ENCODE results near the gene CIDEB. TPM values are rescaled to one million over a fixed set of nuclear protein-coding genes. Genes with fewer than 3 reads are reported as not detected.

CIDEB gene
- total and polyA plus RNA-seq, 9 of the 15 experiments (the other 6 are each of a cell fraction or from before 2014, with no cell fraction given), result 0.03 to 0.35 (median 0.09) TPM; not detected in 3

DNA sequence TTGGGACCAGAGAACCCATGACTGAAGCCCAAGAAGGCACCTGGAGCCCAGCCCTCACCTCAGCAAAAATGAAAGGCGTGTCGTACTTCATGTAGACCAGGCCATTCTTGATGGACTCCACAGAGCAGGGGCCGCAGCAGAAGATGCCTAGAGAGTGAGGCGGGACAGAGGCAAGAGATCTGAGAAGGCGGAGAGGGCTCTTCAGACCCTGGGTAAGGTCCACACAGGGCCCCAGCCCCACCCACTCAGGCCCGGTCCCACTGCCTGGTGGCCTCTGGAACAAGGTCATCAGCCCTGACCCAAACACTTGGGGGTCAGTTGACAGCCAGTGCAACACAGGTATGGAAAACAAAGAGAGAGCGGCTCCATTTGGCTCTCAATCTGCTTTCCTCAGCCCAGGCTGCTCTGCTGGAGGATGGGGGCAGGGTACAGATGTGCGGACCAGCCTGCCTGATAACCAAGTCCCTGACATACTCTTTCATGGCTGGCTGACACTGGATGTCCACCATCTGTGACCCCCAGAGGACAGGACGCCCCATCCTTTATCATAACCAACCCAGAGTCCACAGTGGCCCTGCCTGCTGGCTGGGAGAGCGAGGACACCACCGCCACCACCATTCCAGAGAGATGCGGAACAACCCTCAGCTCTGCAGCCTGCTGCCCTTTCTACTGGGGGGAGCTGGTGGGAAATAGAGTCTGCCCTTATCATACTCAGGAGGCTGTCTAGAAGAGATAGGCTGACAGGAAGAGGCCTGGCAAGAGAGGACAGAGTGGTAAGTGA, 51.7 kb downstream of the CIDEB start (continued):
- TF ChIP-seq THAP12 (CRISPR knock-in tag; IDR thresholded peaks at IDR 0.05) (no peak), ZNF398 (CRISPR knock-in tag; IDR thresholded peaks at IDR 0.05) (no peak), ZNF449 (CRISPR knock-in tag; IDR thresholded peaks at IDR 0.05) (no peak), ZFP36 (IDR thresholded peaks at IDR 0.05; ENCODE audit: low read depth, low read length, partially characterized antibody) (no peak), GTF2B (IDR thresholded peaks at IDR 0.05; ENCODE audit: extremely low read depth, insufficient read length) (no peak), ETS2 (tag; IDR thresholded peaks at IDR 0.05; ENCODE audit: borderline replicate concordance, poor library complexity, severe bottlenecking) (no peak), ZNF696 (CRISPR knock-in tag; conservative IDR thresholded peaks at IDR 0.05) (no peak), RBFOX2 (IDR thresholded peaks at IDR 0.05; ENCODE audit: low read depth, low read length) (no peak), RCOR1 (IDR thresholded peaks at IDR 0.05; ENCODE audit: borderline replicate concordance in 1 of 2, low read depth in 2 of 2, low read length in 2 of 2) (peak; percentile 23 to 76; a peak in 3 of 4 replicates), MXD1 (CRISPR knock-in tag; IDR thresholded peaks at IDR 0.05; ENCODE audit: borderline replicate concordance, poor library complexity, severe bottlenecking) (no peak), ZNF561 (CRISPR knock-in tag; conservative IDR thresholded peaks at IDR 0.05) (no peak)
- TF ChIP-seq, protein P1, sequence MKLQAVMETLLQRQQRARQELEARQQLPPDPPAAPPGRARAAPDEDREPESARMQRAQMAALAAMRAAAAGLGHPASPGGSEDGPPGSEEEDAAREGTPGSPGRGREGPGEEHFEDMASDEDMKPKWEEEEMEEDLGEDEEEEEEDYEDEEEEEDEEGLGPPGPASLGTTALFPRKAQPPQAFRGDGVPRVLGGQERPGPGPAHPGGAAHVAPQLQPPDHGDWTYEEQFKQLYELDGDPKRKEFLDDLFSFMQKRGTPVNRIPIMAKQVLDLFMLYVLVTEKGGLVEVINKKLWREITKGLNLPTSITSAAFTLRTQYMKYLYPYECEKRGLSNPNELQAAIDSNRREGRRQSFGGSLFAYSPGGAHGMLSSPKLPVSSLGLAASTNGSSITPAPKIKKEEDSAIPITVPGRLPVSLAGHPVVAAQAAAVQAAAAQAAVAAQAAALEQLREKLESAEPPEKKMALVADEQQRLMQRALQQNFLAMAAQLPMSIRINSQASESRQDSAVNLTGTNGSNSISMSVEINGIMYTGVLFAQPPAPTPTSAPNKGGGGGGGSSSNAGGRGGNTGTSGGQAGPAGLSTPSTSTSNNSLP (IDR thresholded peaks at IDR 0.05; ENCODE audit: borderline replicate concordance, low read depth, low read length), result no peak

Data from K562 (cell line).